Endometrial microvascular endothelial cells (primary cell): ENCODE data around the gene CDH23. TPM values are rescaled to one million over a fixed set of nuclear protein-coding genes. Genes with fewer than 3 reads are reported as not detected.

ENCODE experiments used
- in situ Hi-C: cut with HindIII; loops from 2 replicates; pipeline ENCODE4 v1.10.0; 2017; ENCODE audit warnings: low sequenced_read_pairs, low pct_unique_long_range_greater_than_20kb; ENCODE audit errors: inconsistent ontology term
- total RNA-seq: library from RNA; depleted of rRNA; stranded (reverse); fragments of >200 nt; gene quantifications from one replicate; pipeline ENCODE4 v1.2.3, GENCODE V29; 2015; ENCODE audit errors: inconsistent ontology term

The CDH23 gene
- total RNA-seq, 1 donor from 2014 or later, result 0.09 TPM

- in situ Hi-C loops, result no loop called here
Observed at GRCh38 chr10:71471006-71471405, 74.3 kb downstream of the CDH23 start.

- in situ Hi-C loops, result no loop called here
Observed at GRCh38 chr10:71471957-71472365, 75.2 kb downstream of the CDH23 start.

- in situ Hi-C loops, result no loop called here
Observed at GRCh38 chr10:71472466-71472865, 75.7 kb downstream of the CDH23 start.

- in situ Hi-C loops, result no loop called here
Observed at GRCh38 chr10:71472912-71473311, 76.2 kb downstream of the CDH23 start.

- in situ Hi-C loops, result no loop called here
Observed at GRCh38 chr10:71473671-71474599, 77.2 kb downstream of the CDH23 start.

- in situ Hi-C loops, result no loop called here
Observed at GRCh38 chr10:71474702-71475242, 78.1 kb downstream of the CDH23 start.

- in situ Hi-C loops, result no loop called here
Observed at GRCh38 chr10:71475243-71475871, 78.6 kb downstream of the CDH23 start.

GRCh38 chr10:71476228-71477011, 79.7 kb downstream of the CDH23 start:
- in situ Hi-C loops, result no loop called here

GRCh38 chr10:71478173-71478572, 81.5 kb downstream of the CDH23 start:
- in situ Hi-C loops, result no loop called here

GRCh38 chr10:71478813-71479365, 82.2 kb downstream of the CDH23 start:
- in situ Hi-C loops, result no loop called here

- in situ Hi-C loops, result no loop called here
Observed at GRCh38 chr10:71479831-71480230, 83.1 kb downstream of the CDH23 start.

GRCh38 chr10:71480662-71481061, 83.9 kb downstream of the CDH23 start:
- in situ Hi-C loops, result no loop called here

GRCh38 chr10:71481746-71482410, 85.2 kb downstream of the CDH23 start:
- in situ Hi-C loops, result no loop called here

GRCh38 chr10:71482620-71483019, 85.9 kb downstream of the CDH23 start:
- in situ Hi-C loops, result no loop called here

- in situ Hi-C loops, result no loop called here
Observed at GRCh38 chr10:71483135-71483534, 86.4 kb downstream of the CDH23 start.

GRCh38 chr10:71483885-71484751, 87.4 kb downstream of the CDH23 start:
- in situ Hi-C loops, result no loop called here

- in situ Hi-C loops, result no loop called here
Observed at GRCh38 chr10:71486484-71487114, 89.9 kb downstream of the CDH23 start.
